Kidney (tissue), 14 donors: ENCODE data around the gene DNAI7. TPM values are rescaled to one million over a fixed set of nuclear protein-coding genes. Genes with fewer than 3 reads are reported as not detected.

ENCODE experiments used
- DNase-seq, 5 donors: peaks; one replicate each; pipeline ENCODE4 v3.0.0-alpha.2; 2013 to 2020
- FAIRE-seq: peaks from 2 replicates; lab custom pipeline; 2012; peaks lifted over from hg19 to GRCh38; lab: Jason Lieb, UNC
- H3K27ac ChIP-seq, 2 donors: one replicate each; pipeline ENCODE4 v1.7.0; 2013; ENCODE audit warnings: low read depth in 2 of 2, low read length in 2 of 2, inconsistent platforms in 1 of 2
- H3K27me3 ChIP-seq: one replicate; pipeline ENCODE4 v1.7.1; 2013; ENCODE audit warnings: low read length, inconsistent platforms; ENCODE audit not compliant: control insufficient read depth, insufficient read depth
- H3K36me3 ChIP-seq, 3 donors: one replicate each; pipeline versions ENCODE4 v1.7.0 to v1.7.1; 2013; ENCODE audit warnings: low read length in 3 of 3, control low read depth in 1 of 3, inconsistent platforms in 1 of 3; ENCODE audit not compliant: insufficient read depth in 3 of 3, control insufficient read depth in 2 of 3
- H3K4me1 ChIP-seq, 3 donors: one replicate each; pipeline versions ENCODE4 v1.7.0 to v1.7.1; 2013; ENCODE audit warnings: low read length in 3 of 3, inconsistent platforms in 1 of 3, low read depth in 1 of 3; ENCODE audit not compliant: control insufficient read depth in 2 of 3, insufficient read depth in 2 of 3
- H3K4me3 ChIP-seq, 3 donors: one replicate each; pipeline versions ENCODE4 v1.7.0 to v1.8.1; 2013; ENCODE audit warnings: low read length in 3 of 3, control low read depth in 1 of 3, inconsistent platforms in 1 of 3
- H3K9ac ChIP-seq, 3 donors: one replicate each; pipeline versions ENCODE4 v1.7.0 to v1.7.1; 2013; ENCODE audit warnings: low read length in 3 of 3, control low read depth in 1 of 3, inconsistent platforms in 1 of 3
- H3K9me3 ChIP-seq, 3 donors: one replicate each; pipeline versions ENCODE4 v1.7.0 to v1.7.1; 2013; ENCODE audit warnings: low read length in 3 of 3, control low read depth in 1 of 3, inconsistent platforms in 1 of 3; ENCODE audit not compliant: control insufficient read depth in 2 of 3, insufficient read depth in 1 of 3
- intact Hi-C: fragments of 100-400 bp; cut with DNase I; formaldehyde crosslinking; loops from one replicate; pipeline ENCODE4 v1.11.1; 2022
- polyA plus RNA-seq: library from polyadenylated mRNA; stranded (reverse); fragments of 350-450 nt; fragmentation: Illumina TruSeq; extraction: RNeasy Lipid Tissue Mini Kit (QIAGEN cat#74804); gene quantifications from one replicate; pipeline ENCODE4 v1.2.3, GENCODE V29; 2014; ENCODE audit warnings: low read depth, low replicate concordance; ENCODE audit not compliant: insufficient read depth
- total RNA-seq: library from RNA; stranded (reverse); fragmentation: NEBNext Ultra II Directional; extraction: Animal tissue kit (Norgen Biotek cat#: 25700); gene quantifications from one replicate; pipeline ENCODE4 v1.2.1, GENCODE V29; 2021
- TF ChIP-seq, protein P1 (sequence below): IDR thresholded peaks from 3 replicates; pipeline ENCODE4 v1.5.1; 2012; ENCODE audit warnings: mild to moderate bottlenecking, moderate library complexity, borderline replicate concordance; ENCODE audit not compliant: insufficient read depth; ENCODE audit errors: extremely low read depth
- donor health status: control.
- donor health status: control.
- donor health status: control.
- donor health status: control.
- donor health status: control.
- donor health status: DM: yes; HTN: yes; CAD: no.
- donor health status: Normal renal cell carcinoma (clear cell type).

Gene DNAI7
- total and polyA plus RNA-seq, 2 donors from 2014 or later: 3.0 to 5.3 TPM

DNA sequence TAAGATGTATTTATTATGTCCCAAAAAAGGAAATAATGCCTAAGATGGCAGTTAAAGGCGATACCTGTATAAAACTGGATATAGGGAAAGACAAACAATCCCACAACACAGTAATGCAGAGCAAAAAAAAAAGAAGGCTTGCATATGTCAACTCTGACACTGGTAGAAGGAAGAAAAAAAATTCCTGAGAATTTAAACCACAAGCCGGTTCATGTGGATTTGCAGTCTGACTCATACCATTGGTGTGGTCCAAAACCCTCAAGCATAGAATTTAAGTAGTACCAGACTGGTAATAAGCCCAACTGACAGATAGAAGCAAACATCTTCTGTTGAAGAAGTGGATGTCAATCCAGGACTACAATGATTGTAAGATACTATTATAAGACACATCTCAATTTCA lies 7.2 kb downstream of the DNAI7 start:
- H3K4me1 ChIP-seq: peaks cover 0 to 5% (median 0%) of the 10 kb centered on the region in 3 donors
- H3K9me3 ChIP-seq: no peaks in the 10 kb centered on the region
- H3K27me3 ChIP-seq: no peaks in the 10 kb centered on the region
- H3K9ac ChIP-seq: no peak overlapping the region
- FAIRE-seq (no peak), DNase-seq (no peak)
- H3K36me3 ChIP-seq: no peaks in the 10 kb centered on the region
- no peak overlapping the region for H3K4me3 ChIP-seq
- H3K27ac ChIP-seq: no peak overlapping the region
- intact Hi-C loops: no loop called here
- TF ChIP-seq, protein P1, sequence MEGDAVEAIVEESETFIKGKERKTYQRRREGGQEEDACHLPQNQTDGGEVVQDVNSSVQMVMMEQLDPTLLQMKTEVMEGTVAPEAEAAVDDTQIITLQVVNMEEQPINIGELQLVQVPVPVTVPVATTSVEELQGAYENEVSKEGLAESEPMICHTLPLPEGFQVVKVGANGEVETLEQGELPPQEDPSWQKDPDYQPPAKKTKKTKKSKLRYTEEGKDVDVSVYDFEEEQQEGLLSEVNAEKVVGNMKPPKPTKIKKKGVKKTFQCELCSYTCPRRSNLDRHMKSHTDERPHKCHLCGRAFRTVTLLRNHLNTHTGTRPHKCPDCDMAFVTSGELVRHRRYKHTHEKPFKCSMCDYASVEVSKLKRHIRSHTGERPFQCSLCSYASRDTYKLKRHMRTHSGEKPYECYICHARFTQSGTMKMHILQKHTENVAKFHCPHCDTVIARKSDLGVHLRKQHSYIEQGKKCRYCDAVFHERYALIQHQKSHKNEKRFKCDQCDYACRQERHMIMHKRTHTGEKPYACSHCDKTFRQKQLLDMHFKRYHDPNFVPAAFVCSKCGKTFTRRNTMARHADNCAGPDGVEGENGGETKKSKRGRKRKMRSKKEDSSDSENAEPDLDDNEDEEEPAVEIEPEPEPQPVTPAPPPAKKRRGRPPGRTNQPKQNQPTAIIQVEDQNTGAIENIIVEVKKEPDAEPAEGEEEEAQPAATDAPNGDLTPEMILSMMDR: no peak

- no peak overlapping the region for H3K27ac ChIP-seq
- DNase-seq (no peak), FAIRE-seq (no peak)
- H3K36me3 ChIP-seq: no peaks in the 10 kb centered on the region
- H3K4me1 ChIP-seq: peaks cover 0 to 5% (median 0%) of the 10 kb centered on the region in 3 donors
- no peak overlapping the region for H3K9ac ChIP-seq
- H3K4me3 ChIP-seq: peak overlapping the region in 2 of 3 donors; percentile 40 to 51
- no peaks in the 10 kb centered on the region for H3K9me3 ChIP-seq
- TF ChIP-seq, protein P1: no peak
- intact Hi-C loops: no loop called here
- no peaks in the 10 kb centered on the region for H3K27me3 ChIP-seq
Observed at GRCh38 chr12:25186788-25187402, 8.1 kb downstream of the DNAI7 start.

DNA sequence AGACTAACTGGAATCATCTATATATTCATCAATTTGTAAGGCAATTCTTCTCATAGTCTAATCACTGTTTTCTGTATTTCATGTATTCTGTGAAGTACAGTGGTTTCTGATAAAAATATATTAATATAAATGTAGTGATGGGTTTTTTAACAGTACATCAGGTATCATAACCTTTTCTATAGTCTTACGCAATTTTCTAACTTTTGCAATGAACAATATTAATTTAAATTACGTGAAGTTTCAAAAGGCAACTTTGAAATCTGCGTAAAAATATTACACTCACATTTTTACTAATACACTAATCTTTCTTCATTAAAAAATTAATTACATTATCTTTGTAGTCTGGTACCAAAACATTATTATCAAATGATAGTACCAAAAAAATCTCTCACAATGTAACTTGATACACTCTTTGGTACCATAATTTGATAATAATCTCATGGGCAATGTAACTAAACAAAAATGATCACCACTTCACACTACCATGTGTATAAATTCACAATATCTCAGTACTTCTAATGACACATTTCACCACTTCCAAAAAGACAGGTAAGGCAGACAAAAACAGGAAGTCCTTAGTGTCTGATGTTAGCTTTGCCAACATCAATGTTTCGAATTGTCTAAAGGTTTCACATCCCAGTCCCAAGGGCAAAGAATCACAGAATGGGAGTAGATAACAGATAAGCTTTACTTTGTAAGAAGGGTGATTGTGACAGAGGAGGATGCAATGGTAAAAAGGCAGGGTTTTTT lies 8.7 kb downstream of the DNAI7 start:
- peak overlapping the region in 1 of 3 donors; percentile 40 for H3K4me3 ChIP-seq
- TF ChIP-seq, protein P1: no peak
- no peaks in the 10 kb centered on the region for H3K9me3 ChIP-seq
- DNase-seq (no peak), FAIRE-seq (peak; percentile 19)
- no peak overlapping the region for H3K27ac ChIP-seq
- H3K4me1 ChIP-seq: peaks cover 0 to 5% (median 0%) of the 10 kb centered on the region in 3 donors
- no peak overlapping the region for H3K9ac ChIP-seq
- no peaks in the 10 kb centered on the region for H3K27me3 ChIP-seq
- intact Hi-C loops: no loop called here
- no peaks in the 10 kb centered on the region for H3K36me3 ChIP-seq
